Measurements from ENCODE around the gene NTRK3.
"Not testable (repeated sequence)": the region's sequence is repeated elsewhere in the genome, so short reads cannot be mapped to it uniquely, and the experiment has no call there.

The NTRK3 gene

DNA sequence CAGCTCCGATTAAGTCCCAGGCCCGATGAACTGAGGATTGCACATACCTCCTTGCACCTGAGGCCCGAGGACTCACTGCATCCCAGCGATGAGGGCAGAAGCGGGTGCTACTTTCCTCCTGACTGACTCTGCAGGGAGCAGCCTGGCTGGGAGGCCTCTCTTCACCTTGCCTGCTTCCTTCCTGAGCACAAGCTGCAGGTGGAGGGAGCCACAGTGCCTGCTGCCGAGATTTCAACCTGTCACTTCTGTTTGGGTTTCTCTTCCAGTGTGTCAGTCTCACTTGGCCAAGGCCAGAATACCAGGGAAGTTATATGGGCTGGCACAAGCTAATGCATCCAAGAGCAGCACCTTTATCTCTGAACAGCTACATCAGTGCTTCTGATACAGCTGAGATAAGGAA, 185.4 kb downstream of the NTRK3 start:
- DNase-seq, result no peak

DNA sequence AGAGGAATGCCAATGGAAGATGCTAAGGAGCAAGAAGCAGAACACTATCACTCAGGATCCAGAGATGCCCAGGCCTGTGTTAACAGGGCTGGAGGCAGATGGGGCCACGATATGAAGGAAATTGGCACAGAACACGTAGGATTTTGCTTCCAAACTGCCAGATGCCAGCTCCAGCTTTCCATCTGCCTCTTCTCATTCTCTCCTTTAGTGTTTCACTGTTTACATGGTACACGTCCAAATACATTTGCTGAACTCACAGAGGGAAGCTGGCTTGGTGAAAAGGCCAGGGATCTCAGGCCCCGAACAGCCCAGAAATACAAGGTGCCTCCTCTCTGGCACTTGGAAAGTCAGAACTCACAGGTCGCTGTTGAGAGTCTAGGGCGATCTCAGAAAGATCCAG, 187.0 kb downstream of the NTRK3 start:
- DNase-seq, result no peak

DNA sequence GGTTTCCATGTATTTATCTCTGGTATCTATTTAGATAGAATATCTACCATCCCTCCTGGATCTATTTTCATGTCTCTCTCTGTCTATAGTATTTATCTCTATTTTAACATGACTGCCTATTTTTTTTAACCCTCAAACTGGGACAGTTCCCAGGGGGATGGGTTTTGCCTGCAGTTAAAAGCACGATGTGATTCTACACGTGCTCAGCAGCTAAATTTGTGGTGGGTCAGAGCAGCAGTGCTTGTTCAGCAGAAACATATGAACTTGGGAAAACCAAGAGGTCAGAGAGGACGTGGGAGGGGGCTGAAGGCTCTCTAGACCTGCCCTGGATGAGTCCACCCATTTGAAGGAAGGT, 189.2 kb downstream of the NTRK3 start:
- DNase-seq, result no peak

DNA sequence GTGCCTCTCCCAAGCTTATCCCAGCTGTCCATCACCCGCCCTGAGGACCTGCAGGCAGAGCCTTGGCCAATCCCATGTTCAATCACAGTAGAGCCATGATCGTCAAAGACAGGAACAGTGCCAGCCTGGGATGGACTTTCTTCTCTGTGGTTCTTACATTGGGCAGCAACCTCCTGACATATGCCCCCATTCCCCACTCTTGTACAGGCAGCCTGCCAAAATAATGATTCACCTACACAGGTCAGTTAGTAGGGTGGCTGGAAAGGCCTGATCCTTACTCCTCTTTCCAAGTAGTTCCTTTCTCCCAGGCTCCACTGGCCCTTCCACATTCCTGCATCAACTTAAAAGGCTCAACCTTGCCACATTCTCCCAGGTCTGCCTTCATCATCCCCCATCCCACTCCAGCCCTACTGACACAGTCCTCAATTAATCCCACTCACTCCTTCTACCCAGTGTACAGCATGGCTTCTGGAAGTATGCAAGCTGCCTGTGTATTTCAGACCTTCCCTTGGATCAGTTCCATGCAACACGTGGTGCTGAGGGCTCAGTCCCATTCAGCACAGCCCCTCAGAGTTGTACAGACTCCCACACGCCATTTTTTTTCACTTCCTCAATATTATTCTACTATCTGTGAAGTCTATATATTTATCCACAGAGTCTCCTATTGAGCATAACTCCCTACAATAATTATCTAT, 189.8 kb downstream of the NTRK3 start:
- DNase-seq, result no peak

DNA sequence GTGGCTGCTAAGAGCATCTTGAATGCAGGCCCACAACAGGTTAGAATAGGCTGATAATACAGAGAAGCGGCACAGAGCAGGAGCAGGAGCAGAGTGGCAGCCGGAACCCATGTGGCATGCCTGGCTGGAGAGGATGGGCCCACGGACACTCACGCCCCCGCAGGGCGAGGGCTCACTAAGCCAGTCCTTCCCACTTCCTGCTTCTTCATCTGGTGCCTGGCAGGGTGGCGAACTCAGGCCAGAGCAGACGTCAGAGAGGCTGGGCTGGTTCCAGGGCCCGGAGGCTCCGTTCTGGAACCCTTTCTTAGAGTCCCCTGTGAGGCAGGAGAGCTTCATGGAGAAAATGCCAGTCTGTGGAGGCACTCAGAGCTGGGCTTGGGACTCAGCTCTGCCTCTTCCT, 195.1 kb downstream of the NTRK3 start:
- no peak for DNase-seq

DNA sequence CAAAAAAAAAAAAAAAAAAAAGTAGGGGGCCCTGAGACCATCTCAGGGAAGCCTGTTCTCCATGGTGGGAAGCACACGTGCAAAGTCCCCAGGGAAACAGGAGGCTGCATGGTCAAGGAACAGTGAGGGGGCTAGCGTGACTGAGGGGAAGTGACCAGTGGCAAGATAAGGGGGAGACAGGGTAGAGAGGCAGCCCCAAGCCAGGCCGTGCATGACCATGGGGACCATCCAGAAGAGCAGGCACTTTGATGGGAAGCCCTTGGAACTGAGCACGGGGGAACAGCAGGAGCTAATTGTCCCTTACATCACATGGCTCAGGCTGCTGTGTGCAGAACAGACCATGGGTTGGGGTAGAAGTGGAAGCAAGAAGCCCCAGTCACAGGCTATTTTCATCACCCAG, 196.2 kb downstream of the NTRK3 start:
- no peak for DNase-seq

DNA sequence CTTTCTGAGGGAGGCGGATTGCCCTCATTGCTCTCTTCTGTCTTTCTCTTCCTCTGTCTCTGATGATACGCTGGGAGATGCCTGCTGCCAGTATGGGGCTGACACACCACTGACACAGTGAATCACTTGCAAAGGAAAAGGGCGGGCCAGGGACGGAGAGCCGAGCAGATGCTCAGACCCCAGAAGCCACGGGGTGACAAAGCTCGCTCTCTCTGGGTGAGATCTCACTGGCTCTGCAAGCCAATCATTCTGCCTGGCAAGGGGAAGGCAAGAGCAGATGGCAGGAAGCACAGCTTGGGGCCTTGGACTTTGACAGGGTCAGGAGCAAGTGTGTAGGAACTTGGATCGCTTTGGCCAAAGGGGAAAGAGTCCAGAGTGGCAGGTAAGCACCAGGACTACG, 198.7 kb downstream of the NTRK3 start:
- no peak for DNase-seq

DNA sequence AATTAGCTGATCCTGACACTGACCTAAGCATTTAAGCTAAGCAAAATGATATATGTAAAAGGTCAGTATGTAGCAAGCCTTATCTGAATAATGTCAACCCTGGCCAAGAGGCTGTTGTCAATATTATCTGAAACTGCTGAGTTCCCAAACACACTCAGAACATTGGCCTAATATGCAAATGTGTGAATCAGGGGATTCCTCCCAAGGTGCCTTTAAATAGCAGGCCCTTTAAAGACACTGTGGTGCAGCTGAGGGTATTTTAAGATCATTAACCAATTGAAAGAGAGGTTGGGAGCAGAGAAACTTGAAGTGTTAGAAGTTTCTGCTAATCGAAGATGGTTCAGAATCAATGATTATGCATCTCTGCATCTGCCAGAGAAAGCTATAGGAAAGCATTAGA, 207.0 kb downstream of the NTRK3 start:
- DNase-seq, result no peak

DNA sequence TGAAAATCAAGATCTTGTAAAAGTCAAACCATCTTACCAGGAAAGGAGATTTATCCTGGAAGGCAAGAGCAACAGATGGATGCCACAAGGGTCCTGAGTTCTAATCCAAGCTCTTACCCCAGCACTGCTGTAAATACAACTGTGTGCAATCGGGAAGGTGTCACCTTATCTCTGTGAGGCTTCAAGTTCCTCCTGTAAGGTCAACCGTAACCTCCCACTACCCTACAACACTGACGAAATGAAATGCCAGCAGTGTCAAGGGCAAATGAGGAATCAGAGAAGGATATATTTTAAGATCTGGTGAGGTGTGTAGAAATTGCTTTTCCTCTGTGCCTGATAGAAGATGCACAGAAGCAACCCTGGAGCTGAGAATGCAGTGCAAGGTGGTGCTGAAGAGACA, 207.8 kb downstream of the NTRK3 start:
- DNase-seq, result no peak

DNA sequence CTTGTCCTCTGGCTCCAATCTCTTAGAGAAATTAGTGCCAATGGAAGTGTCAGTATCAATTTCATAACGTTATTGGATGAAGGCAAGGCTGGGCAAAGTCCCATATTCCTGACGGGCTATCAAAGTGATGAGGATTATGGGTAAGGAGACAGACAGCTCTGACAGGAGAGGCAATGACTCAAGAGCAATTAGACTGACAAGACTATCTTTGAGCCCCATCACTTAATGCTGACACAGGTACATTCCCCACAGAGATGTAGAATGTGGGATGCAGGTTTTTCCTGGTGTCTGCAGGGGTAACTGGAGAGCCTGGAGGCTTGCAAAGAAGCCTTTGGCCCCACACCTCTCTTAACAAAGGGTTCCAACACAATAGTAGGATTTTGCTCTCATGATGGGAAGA, 208.3 kb downstream of the NTRK3 start:
- DNase-seq, result no peak

DNA sequence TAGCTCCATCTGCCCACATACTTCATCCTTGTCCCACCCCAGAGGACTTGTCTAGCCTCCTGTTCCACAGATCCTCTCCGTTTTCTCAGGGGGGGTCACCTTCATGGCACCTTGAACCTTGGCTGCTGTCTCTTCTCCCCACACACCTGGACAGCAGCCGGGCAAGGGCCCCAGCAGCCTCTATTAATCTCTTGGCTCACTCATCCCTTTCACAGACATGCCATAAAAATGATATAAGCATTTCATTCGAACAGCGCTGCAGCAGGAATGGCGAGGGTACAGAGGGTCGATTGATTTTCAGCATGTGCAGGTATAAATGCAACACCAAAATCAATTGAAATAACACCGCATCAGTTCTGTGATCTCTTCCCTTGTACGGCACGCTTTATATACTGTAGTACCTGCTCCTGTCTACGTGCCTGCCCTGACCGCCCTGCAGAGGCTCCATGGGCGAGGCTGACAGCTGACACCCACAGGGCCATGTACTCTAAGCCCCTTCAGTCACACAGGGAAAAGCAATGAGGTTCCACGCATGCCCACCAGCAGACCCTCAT, 209.9 kb downstream of the NTRK3 start:
- DNase-seq, result no peak

DNA sequence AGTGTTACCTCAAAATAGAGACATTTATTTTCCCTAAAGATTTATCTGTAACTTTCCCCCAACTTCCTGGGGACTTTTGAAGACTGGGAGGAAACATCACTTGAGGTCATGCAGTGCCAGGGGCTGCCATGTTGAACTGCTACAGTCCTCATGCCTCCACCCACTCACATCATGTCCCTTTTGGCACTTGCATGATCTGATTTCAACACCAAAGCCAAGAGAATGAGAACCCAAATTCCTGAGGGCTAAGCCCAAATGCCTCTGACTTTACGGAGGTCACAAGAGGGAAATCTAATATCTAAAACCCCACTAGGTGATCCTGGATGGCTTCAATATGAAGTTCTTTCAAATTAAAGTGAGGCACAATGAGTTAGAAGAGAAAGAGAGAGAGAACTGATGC, 213.1 kb downstream of the NTRK3 start:
- no peak for DNase-seq

DNA sequence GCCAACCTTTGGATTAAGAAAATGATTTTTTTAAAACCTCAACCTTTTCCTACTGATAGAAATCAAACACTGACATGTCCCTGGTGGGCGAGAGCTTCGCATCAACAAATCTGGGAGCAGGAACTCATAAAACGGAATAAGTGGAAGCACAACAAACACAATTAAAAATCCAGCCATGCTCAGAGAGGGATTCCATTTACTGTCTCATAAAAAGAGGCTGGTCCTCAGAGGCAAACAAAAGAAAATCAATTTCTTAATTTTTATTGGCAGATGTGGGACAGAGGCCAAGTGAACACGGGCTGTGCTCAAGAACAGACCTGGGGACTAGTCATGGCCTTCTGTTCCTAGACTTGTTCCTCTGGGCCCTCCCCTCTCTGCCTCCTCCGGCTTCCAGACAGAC, 214.5 kb downstream of the NTRK3 start:
- DNase-seq, result no peak

DNA sequence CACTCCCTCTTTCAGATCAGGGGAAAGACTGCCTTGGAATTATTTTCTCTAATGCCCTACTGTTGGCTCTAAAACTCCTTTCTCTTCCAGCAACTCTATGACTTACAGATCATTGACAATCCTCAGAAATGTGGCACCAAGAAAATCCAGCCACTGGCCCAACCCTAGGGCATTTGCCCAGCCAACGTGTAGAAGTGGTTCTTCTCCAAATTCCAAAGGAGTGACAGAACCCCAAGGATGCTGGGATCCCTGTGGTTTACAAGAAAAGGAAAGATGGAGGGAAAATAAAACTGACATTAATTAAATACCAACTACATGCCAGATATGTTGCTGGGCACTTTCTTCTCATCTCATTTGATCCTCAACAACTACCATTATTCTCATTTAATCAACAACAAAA, 216.0 kb downstream of the NTRK3 start:
- DNase-seq, result no peak

DNA sequence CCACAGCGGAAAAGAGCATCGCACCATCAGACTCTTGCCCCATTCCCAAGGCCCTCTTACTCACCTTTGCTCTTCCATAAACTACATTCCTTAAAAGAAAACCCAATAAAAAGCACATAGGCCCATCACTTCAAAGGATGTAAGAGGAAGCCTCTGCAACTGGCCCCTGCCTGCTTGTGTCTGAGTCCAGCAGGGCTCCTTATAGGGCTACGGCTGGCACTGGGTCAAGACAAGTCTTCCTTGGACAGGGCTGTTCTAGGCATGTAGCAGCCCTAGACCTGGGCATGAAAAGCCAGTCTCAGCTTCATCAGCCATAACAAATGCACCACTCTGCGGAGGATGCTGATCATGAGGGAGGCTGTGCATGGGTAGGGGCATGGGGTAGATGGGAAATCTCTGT, 218.3 kb downstream of the NTRK3 start:
- no peak for DNase-seq

DNA sequence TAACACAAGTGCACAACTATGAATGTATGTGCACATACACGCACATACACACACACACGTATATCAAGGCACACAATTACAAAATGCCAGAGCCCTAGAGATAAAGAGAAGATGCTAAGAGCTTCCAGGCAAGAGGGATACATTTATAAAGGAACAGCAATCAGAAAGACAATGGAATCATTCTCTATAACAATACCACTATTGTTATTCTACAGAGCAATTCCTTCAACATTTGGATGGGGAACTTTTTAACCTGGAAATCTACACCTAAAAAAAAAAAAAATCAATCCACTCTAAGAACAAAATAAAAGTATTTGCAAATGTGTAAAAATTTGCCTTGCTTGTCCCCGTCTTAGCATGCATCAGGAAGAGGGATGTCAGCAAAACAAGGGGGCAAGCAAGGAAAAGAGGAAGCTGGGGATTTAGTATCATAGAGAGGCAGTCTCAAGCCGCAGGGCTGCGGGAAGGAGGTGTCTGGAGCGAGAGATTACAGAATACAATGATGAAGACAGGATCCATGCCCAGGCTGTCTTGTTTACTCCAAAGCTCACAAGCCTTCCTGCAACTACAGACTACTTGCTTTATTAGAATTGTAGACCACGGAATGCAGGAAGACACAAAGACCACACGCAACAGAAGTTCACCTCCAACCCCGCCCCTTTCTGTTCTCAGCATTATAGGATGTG, 220.2 kb downstream of the NTRK3 start:
- DNase-seq, result no peak

DNA sequence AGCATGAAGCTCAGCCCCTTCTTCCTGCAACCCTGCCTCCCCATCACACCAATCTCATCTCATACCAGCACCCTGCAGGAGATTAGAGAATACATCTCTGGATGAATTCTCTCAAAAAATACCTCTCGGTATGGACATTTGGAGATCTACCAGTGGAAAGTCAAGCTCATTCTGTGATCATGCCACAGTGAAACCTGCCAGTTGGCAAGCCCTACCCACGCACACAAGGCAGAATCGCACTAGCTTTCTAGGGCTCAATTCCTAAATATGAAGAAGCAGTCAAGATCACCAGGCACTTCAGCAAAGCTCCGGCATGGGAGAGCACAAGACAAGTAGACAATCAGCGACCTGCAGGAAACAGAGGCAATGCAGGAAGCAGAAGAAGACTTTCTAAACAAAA, 221.2 kb downstream of the NTRK3 start:
- DNase-seq, result no peak

DNA sequence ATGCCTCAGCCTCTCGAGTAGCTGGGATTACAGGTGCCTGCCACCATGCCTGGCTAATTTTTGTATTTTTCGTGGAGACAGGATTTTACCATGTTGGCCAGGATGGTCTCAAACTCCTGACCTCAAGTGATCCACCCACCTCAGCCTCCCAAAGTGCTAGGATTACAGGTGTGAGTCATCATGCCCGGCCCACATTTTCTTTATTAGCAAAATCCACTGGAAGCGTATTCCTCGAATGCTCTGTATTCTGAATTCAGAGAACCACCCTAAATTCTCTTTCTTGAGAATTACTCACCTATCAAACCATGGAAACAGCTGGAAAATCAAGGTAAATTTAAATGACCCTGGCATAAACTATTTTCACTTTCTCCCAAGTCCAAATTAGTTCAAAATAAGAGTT, 223.1 kb downstream of the NTRK3 start:
- DNase-seq, result not testable (repeated sequence)

DNA sequence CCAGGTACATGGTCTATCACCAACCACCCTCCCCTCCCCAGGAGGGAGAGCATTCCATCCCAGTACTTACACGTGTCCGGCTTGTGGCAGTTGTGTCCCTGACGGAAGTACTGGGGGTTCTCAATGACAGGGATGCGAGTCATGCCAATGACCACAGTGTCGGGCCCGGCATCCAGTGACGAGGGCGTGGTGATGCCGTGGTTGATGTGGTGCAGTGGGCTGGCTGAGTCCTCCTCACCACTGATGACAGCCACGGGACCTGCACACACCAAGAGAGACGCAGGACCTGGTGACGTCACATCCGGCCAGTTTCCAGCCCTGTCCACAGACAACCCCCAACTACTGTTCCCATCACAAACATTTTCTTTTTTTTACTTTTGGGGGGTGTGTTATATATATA, 223.8 kb downstream of the NTRK3 start:
- no peak for DNase-seq

DNA sequence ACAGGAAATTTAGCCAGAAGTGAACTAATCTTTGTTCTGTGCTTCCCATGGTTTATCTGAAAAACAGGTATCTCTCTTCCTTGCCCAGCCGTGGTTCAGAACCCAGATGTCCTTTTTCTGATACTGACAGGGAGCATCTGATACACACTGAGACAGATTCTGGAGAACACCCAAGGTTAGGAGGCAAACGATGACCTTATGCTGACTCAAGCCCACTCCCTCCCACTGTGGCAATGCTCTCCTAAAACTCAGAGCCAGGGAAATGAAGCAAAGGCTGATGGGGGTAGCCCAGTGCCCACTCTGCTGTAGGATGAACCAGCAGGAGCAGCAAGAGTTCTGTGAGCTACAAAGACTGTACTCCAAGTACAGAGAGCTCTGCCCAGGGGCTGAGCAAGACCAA, 225.1 kb downstream of the NTRK3 start:
- DNase-seq, result no peak

DNA sequence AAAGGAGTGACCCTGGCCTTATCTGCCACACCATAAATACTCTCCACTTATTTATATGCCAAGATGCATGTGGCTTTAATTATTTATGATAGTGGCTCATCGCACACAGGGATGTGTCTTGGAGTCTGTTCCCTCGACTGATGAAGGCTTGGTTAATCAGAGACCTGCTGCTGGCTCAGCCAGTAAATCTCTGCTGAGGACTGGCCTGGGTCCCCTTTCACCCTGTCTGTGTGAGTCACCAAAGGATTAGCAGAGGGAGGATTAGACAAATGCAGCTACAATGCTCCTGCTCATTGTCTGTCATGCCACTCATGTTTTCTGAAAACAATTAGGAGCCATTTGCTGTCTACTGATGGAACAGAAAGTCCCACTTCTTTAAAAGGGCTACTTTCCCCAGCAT, 226.8 kb downstream of the NTRK3 start:
- DNase-seq, result no peak

DNA sequence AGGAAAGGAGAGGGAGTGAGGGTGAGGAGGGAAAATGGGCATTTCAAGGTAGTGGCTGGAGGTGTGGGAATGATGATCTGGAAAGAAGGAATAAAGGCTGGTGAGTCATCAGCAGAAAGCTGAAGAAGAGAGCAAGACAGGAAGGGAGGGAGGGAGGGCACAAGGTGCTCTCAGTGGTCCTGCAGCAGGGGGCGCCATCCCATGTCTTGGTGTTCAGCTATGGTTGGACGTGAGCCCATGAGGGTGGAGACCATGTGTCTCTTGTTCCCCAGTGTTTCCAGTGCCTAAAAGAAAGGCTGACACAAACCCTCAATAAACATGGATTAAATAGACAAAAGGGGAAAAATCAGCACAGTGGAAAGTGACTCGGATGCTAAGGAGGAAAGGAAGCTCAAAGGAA, 228.5 kb downstream of the NTRK3 start:
- DNase-seq, result no peak

DNA sequence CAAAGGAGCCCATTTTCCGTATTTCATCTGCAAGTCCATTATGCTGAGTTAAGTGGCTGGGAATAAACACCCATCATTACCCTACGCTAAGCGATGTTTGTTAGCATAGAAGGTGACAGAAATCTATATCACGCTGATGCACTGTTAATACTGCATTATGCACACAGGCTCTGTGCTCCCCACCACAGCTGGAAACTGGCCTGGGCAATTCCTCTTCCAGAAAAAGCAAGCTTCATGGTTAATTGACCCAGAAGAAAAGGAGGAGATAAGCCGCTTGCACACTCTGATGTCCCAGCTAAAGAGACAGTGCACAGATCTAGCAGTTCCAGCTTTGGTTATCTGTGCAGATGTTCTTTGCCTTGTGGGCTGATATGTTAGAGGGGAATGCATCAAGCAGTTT, 232.6 kb downstream of the NTRK3 start:
- no peak for DNase-seq

DNA sequence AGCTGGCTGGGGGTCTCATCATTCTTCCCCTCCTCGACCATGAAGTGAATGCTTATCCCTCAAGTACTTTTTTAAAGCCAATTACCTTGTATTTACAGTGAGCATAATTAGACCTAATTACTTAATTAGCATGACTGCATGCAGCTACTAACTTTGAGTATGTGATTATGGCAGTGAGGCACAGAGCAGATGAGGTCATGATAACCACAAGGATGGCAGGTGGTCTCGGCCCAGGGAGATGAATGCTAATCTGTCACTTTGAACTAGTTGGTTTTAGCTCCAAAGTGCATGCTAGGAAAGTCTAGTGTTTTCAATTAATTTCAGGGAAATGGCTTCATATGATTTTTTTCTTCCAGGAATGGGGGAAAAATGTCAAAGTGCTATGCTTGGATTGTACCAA, 233.8 kb downstream of the NTRK3 start:
- DNase-seq, result no peak

DNA sequence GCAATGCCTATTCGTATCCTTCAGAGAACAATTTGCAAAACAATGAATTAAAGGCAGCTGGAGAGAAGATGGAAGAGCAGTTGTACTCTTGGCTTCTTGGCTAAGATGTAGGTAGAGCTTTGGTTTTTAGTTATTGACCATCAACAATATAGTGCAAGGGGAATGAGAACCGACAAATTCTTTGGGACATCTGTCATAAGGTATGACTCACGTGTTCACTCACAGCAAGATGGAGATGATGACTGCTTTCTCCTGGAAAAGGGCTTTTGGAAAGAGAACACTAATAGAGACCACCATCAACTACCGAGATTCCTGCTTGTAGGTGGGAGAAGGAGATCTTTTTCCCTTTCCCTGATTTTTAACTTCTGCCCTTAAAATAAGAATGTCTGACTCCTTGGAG, 234.9 kb downstream of the NTRK3 start:
- no peak for DNase-seq
